Inflammatory macrophage (primary cell): ENCODE results near the gene TOR1AIP1.
"Not testable (repeated sequence)": the region's sequence is repeated elsewhere in the genome, so short reads cannot be mapped to it uniquely, and the experiment has no call there.

Experiments
- DNase-seq, 2 donors: peaks; one replicate each; pipeline ENCODE4 v3.0.0-alpha.2; 2020 to 2022
- total RNA-seq, 18 experiments: gene quantifications; one replicate each; lab custom pipeline; 2026; ENCODE audit warnings: mixed read lengths in 6 of 18, inconsistent platforms in 2 of 18; lab: John Stamatoyannopoulos, UW

Gene TOR1AIP1, protein sequence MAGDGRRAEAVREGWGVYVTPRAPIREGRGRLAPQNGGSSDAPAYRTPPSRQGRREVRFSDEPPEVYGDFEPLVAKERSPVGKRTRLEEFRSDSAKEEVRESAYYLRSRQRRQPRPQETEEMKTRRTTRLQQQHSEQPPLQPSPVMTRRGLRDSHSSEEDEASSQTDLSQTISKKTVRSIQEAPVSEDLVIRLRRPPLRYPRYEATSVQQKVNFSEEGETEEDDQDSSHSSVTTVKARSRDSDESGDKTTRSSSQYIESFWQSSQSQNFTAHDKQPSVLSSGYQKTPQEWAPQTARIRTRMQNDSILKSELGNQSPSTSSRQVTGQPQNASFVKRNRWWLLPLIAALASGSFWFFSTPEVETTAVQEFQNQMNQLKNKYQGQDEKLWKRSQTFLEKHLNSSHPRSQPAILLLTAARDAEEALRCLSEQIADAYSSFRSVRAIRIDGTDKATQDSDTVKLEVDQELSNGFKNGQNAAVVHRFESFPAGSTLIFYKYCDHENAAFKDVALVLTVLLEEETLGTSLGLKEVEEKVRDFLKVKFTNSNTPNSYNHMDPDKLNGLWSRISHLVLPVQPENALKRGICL
- 70.6 to 168 (median 97.6) reads per million in 18 experiments for total RNA-seq

DNA sequence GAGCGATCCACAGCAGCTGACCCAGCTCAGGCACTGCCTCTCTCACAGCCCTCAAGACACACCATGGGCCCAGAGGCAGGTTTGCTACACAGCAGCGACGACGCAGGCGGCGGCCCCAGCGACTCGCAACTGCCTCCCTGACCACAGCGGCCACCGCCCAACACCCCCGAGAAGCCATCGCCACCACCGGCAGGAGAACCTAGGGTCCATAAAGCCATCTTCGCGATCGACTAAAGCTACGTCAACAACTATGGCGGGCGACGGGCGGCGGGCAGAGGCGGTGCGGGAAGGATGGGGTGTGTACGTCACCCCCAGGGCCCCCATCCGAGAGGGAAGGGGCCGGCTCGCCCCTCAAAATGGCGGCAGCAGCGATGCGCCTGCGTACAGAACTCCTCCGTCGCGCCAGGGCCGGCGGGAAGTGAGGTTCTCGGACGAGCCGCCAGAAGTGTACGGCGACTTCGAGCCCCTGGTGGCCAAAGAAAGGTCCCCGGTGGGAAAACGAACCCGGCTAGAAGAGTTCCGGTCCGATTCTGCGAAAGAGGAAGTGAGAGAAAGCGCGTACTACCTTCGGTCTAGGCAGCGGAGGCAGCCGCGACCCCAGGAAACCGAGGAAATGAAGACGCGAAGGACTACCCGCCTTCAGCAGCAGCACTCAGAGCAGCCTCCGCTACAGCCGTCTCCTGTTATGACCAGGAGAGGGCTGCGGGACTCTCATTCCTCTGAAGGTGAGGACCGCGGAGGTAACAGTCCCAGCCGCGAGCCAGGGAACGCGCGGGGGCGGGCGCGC is at the start of gene TOR1AIP1:
TSS of gene TOR1AIP1 (plus strand) at position 33 of the 787 bp plus-strand sequence. CDS start at position 251, 218 bp downstream.
- DNase-seq = peak; percentile 99

DNA sequence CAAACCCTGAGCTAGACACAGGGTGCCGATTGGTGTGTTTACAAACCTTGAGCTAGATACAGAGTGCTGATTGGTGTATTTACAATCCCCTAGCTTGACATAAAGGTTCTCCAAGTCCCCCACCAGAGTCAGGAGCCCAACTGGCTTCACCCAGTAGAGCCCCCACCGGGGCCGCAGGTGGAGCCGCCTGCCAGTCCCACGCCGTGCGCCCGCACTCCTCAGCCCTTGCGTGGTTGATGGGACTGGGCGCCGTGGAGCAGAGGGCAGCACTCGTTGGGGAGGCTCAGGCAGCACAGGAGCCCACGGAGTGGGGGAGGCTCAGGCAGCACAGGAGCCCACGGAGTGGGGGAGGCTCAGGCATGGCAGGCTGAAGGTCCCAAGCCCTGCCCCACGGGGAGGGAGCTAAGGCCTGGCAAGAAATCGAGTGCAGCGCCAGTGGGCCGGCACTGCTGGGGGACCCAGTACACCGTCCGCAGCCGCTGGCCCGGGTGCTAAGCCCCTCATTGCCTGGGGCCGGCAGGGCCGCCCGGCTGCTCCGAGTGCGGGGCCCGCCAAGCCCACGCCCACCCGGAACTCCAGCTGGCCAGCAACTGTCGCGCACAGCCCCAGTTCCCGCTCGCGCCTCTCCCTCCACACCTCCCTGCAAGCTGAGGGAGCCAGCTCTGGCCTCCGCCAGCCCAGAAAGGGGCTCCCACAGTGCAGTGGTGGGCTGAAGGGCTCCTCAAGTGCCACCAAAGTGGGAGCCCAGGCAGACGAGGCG is 45.2 kb upstream of the TOR1AIP1 start:
- not testable (repeated sequence) for DNase-seq

DNA sequence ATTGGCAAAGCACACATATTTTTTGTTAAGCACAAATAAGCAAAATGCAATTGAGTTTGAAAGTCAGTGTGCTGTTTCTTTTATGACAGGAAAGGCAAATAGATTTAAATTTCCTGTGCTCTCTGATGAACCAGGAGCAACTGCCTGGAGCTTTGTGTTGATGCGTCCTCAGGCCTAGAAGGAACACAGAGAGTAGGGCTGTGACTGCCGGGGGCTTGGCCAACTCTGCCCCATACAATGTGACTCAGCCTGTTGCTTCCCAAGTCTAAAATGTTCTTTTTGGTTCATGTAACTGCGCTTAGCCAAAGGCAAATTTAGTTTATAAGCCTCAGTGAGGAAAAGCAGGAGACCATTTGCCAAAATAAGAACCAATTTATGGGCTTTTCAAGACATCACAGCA is 42.0 kb upstream of the TOR1AIP1 start:
- no peak for DNase-seq

DNA sequence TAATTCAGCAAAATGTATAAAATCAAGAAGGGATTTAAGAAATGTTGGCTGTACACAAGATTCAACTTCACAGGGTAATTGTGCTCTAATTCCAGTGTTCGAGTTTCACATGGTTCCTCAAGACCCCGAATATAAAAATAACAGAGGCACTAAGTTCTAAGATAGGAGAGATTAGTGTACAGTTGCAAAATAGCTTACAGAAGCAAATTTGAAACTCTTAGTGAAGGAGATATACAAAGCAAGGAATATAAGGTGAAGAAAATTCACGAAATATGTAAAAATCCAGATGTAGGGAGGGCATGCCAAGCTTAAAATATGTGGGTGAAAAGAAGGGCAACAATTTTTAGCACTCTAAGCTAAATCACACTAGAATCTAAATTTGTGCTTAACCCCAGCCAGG is 33.9 kb upstream of the TOR1AIP1 start:
- no peak for DNase-seq

DNA sequence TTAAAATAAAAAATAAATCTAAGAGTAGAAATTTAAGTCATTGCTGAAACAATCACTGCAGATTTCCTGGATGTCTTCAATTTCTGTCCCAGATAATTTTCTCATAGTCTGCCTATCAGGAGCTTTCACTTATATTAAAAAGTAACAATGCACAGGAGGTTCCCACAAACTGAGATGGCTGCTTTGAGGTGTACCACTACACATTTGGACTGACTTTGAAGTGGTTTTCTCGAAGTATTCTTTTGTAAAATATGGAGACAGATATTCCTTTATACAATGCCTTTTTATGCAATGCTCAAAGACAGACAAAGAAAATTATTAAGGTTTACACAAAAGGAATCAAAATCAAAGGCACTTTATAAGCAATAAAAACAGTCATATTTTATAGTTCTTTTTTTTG is 29.0 kb upstream of the TOR1AIP1 start:
- no peak for DNase-seq

DNA sequence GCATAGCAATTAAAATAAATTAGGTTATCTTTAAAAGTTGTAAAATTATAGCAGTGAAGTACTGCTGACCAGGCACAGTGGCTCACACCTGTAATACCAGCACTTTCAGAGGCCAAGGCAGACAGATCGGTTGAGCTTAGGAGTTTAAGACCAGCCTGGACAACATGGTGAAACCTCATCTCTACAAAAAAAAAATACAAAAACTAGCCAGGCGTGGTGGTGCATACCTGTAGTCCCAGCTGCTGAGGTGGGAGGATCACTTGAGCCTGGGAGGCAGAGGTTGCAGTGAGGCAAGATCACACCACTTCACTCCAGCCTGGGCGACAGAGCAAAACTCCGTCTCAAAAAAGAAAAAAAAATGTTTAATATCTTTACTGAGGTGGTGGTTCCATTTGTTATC is 26.3 kb upstream of the TOR1AIP1 start:
- not testable (repeated sequence) for DNase-seq

DNA sequence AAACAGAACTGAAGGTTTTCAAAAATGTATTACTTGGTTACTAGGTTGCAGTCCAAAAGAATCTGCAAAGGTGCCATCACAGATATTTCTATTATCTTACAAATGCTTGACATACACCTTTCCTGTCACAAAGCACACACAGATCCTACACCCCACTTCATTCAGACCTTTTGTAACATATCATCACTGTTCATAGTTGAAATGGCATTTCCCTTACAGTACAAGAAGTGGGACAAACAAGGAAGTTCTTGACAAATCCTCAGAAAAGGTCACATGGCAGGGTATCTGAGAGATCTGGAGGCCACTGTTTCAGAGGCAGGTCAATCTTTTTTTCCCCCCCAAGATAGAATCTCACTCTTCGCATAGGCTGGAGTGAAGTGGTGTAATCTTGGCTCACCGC is 25.8 kb upstream of the TOR1AIP1 start:
- peak; percentile 29 to 36 for DNase-seq

DNA sequence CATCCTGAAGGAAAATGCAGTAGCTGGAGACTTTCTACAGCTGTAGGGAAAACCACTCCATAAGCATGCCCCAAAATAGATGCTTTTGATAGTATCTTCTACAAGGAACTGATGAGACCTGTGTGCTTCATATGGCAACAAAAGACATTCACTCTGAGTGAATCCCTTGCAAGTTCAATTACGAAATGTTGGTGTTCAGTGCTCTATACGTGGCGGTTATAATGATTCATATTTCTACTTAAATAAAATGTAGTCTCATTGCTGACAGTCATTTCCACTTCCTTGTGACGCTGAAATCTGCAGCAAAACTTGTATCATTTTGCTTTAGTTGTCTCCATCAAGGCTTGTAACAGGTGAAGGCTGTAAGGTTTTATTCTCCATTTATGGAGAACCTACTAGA is 25.1 kb upstream of the TOR1AIP1 start:
- peak; percentile 17 to 50 for DNase-seq

DNA sequence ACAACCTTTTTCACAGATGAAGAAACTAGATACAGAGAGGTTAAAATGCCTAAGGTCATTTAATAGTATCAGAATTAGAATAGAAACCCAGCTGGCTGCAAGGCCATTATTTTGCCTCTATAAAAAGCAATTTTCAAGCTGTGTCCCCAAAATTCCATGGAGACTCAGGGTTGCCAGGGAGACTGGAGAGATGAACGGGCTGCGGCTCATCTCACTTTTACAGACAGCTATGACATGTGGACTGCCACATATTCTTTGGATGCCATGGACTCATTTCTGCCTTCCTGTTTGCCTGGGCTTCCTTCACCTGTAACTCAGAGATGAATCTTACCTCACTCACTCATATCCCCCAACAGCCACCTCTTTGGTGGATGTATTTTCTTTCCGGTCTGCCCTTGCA is 21.4 kb upstream of the TOR1AIP1 start:
- no peak for DNase-seq

DNA sequence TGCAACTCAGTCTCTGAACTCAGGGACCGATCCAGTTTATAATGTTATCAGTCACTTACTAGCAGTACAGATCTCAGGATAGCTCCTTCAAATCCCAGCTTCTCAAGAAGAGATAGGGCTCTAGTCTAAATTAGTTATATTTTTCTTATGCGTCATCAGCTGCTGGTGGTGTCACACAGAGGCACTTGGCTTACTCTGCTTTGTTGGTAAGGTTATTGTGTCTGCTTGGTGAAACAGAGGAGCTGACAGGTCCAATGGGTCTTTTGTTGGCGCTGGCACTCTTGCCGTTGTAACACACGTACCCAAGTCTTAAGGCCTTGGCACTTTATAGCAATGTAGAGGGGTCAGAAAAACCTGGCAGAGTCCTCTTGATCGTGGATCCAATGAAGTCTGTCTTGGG is 16.7 kb upstream of the TOR1AIP1 start:
- DNase-seq = no peak

DNA sequence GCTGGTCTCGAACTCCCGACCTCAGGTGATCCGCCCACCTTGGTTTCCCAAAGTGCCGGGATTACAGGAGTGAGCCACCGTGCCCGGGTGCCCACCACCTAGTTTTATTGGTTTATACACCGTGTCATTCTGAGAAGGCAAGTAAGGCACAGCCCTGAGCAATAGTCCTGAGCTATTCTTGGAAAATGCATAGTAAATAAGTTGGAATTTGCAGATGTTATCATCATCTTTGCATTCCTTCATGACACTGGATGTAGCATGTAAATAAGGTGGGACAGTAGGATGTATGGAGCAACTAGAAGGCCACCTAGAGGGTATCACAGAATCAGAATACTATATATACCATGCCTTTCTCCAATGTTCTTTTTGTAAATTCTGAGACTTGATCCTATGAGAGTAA is 15.5 kb upstream of the TOR1AIP1 start:
- no peak for DNase-seq

DNA sequence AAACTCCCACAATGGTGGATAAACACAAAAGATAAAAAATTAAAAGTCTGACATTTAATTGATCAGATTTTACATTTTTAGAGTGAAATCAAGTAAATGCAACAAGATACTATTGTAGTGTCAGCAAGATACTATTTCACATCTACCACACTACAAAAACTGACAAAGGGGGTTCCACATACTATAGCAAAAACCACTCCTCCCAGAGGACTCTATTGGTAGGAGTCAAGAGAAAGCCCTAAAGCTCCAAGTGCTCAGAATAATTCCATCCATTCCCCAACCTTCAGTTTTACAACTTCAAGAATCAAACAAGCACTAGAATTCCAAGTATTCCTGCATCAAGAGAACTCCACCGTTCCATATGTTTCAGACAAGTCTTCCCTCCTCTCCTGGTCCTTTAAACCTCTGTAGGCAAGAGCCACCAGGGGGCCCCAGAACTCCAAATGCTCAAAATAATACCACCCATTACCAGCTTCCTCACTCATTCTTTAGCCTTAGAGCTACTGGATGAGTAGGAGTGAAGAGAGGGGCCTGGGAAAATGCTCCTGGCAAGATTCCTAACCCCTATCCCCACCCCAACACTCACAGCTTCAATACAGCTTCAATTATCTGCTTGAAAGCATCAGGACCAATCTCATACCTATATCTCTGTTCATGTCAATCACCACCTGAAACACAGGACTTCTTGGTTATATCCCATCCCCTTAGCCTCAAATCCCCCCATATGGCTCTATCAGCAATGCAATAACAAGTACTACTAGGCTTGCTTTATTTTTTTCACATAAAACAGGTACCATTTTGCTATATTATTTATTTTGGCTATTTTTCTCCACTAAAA is 14.4 kb upstream of the TOR1AIP1 start:
- peak; percentile 47 to 48 for DNase-seq

DNA sequence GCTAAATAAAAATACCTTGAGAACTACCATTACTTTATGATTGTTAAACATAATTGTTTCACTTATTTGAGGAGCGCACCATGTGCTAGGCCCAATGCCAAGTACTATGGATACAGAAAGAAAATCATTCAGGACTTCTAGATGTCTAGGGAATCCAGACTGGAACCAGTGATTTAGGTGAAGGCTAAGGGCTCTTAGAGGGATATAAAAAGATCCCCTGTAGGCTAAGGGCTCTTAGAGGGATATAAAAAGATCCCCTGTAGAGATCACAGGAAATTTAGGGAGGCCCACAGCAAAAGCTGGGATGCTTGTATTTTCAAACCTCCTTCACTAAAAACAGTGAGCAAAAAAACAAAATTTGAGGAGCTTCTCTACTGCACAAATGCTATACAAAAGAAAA is 11.2 kb upstream of the TOR1AIP1 start:
- DNase-seq = no peak

DNA sequence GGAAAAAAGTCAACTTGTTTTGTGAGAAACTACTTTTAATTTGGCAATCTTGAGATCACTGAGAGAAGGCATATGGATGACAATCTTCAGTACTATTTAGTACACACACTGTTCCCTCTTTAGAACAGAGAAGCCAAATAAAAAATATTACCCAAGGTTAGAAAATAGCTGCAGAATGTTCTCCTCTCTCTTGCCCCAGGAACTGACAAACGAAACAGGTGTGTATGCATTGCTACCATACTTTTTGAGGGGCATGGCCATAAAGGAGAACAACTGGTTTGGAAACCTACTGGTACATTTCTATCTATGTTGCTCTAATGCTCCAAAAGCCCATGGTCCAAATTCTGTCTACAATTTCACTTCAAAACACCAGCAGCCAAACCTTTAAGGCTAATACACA is 10.1 kb upstream of the TOR1AIP1 start:
- no peak for DNase-seq

DNA sequence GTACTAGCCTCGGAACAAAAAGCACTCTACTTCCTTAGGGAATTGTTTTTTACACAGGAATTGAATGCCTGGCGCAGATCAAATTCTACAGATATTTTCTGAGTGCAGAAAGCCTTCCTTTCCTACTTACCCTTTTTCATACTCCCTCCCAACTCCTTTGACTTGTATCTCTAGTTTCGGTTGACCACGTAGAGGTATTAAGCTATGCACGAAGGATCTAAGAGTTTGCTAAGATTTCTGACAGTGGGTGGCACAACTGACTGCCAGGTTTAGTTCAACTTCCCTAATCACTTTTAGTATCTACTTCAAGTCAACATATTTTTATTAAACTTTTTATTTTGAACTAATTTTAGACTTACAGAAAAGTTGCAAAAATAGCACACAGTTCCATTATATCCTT is 9.5 kb upstream of the TOR1AIP1 start:
- no peak for DNase-seq

DNA sequence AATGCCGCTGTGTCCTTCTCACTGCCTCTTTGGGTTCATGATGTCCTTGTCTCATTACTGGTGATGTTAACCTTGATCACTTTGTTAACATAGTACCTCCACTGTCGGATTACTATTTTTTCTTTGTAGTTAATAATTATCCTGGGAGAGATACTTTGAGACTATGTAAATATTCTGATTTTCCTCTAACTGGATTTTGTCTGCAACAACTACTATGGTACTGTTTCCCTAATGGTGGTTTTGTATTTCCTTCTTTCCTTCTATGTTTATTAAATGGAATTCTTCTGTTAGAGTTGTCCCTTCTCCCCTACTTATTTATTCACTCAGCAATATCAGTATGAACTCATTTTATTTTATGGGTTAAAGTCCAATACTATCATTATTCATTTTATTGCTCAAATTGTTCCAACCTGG is 8.6 kb upstream of the TOR1AIP1 start:
- DNase-seq = no peak

DNA sequence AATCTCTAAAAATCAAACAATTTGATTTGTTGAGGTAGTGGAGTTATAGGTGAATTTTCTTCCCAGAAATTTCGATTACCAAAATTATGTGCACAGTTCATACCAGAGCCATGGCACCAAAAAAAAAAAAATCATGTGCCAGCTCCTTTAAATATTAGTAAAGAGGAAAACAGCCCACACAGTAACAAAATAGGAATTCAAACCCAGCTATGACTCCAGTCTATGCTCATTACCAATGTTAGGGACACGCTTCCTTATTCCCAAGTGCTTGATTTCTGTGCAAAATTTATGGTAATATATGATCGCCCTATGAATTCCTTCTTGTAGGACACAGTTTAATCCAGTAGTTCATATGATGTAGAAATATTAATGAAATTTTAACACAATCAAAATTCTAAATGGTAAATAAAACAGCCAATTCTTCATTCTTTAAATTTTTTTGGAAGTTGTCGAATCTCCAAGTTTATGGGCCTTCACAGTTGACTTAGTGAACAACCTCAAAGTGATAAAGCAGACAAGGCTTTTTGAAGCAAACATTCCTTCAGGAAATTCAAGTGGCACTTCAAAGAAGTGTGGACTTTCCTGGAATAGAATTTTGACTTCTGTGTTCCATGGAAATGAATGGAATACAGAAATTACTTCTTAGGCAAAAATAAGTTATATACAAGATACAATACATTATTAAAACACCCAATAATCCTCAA is 6.3 kb upstream of the TOR1AIP1 start:
- peak; percentile 46 for DNase-seq

DNA sequence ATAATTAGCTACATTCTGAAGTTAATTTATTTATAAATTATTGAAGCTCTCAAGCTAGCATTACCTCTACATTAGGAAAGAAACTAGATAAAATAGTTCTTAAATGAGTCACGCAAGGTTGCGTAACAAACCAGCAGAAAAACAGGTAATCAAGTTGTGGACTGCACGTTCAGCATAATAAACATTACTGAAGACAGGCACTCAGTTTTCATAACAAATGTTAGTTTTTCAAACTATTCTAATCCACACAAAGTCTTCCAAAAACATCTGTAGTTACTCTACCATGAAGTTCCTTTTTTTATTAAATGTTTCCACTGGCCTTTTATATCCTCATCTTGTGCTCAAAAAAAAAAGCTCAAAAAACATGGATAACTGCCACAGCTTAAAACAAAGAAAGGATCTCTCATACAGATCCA is 5.8 kb upstream of the TOR1AIP1 start:
- DNase-seq = peak in 1 of 2 donors; percentile 33

DNA sequence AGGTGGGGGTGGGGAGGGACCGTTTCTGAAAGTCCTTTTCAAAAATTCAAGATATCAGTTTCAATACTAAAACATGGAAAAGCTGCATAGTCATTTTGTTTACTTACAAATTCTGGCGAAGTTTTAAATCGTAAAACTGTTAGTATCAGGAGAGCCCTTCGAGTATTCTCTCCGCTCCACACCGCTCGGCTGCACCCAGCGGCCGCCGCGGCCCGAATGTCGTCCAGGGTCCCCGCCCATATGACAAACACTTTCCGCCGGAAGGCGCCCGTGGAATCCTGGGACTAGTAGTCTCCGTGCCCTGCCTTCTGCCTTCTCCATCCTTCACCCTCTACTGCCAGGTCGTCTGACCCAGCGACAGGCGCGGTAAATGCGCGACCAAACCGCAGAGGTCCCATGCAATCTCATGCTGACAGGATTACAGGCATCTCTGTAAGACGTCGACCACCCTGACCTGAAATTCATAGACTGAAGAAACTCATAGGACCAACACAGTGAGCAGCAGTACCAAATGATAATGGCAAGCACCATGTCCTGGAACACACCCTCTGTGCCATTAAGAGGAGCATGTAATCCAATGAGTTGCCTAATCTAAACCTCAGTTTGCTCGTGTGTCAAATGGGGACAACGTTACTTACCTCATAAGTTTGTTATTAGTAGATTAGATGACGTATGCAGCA is 4.4 kb upstream of the TOR1AIP1 start, which contains the start of gene TOR1AIP2:
TSS of gene TOR1AIP2 (minus strand) at position 218 of the 680 bp plus-strand sequence. CDS start 25,138 bp downstream, outside the sequence.
- DNase-seq = peak; percentile 78 to 86

DNA sequence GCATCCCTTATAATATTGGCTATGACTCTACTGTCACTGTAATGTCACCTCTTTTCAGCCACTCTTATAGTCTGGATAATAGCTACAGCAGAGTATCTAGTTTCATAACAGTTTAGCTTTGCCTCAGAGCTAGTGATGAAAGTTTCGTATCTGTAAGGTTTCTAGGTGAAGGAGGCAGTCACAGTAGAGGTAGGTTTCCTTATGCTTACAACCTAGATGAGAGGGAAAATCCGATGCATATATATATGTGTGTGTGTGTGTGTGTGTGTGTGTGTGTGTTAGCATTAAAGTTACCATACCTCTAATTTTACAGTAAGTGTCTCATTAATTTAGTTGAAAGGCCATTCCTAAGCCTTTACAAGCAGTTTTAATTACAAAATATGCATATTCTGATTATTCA is 2.3 kb upstream of the TOR1AIP1 start:
- no peak for DNase-seq
